ENCODE measurements around the gene PDE11A. TPM values are rescaled to one million over a fixed set of nuclear protein-coding genes. Genes with fewer than 3 reads are reported as not detected.

PDE11A gene
- total RNA-seq, 4 donors from 2014 or later: under 0.01 to 0.58 (median under 0.01) TPM; not detected in 1

DNA sequence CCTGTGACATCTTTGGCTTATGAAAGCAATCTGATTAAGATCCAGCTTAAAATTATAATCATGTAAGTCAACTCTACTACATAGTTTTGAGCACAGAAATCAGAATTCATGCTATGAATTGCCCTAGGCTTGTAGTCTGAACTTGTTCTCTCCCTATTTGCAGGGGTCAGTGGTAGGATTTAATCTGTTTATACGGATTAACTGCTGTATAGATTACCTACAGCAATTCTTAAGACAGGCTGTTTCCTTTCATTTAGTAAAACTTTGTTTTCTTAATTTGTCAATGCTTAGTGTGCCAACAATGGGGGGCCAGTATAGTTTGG is 287.9 kb downstream of the PDE11A start:
- no peaks in the 10 kb centered on the region for H3K27me3 ChIP-seq
- H3K36me3 ChIP-seq: no peaks in the 10 kb centered on the region
- no peak for DNase-seq (ENCODE audit: extremely low spot score)
- peaks cover 0 to 5% (median 2%) of the 10 kb centered on the region in 4 donors for H3K4me1 ChIP-seq
- H3K9me3 ChIP-seq: no peaks in the 10 kb centered on the region
- no peak overlapping the region for H3K4me3 ChIP-seq
- intact Hi-C loops (cut with DNase I): no loop called here
- 64% methylated on average over 1 of the region's 1 CpG for WGBS
- H3K27ac ChIP-seq (replicated peaks in 1 of 4): no peak overlapping the region
- TF ChIP-seq EP300 (IDR thresholded peaks at IDR 0.05): no peak
- TF ChIP-seq POLR2AphosphoS5 (IDR thresholded peaks at IDR 0.05): no peak
- TF ChIP-seq POLR2A (IDR thresholded peaks at IDR 0.05; ENCODE audit: low read depth): no peak
- TF ChIP-seq, protein P1, sequence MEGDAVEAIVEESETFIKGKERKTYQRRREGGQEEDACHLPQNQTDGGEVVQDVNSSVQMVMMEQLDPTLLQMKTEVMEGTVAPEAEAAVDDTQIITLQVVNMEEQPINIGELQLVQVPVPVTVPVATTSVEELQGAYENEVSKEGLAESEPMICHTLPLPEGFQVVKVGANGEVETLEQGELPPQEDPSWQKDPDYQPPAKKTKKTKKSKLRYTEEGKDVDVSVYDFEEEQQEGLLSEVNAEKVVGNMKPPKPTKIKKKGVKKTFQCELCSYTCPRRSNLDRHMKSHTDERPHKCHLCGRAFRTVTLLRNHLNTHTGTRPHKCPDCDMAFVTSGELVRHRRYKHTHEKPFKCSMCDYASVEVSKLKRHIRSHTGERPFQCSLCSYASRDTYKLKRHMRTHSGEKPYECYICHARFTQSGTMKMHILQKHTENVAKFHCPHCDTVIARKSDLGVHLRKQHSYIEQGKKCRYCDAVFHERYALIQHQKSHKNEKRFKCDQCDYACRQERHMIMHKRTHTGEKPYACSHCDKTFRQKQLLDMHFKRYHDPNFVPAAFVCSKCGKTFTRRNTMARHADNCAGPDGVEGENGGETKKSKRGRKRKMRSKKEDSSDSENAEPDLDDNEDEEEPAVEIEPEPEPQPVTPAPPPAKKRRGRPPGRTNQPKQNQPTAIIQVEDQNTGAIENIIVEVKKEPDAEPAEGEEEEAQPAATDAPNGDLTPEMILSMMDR (IDR thresholded peaks at IDR 0.05): no peak

DNA sequence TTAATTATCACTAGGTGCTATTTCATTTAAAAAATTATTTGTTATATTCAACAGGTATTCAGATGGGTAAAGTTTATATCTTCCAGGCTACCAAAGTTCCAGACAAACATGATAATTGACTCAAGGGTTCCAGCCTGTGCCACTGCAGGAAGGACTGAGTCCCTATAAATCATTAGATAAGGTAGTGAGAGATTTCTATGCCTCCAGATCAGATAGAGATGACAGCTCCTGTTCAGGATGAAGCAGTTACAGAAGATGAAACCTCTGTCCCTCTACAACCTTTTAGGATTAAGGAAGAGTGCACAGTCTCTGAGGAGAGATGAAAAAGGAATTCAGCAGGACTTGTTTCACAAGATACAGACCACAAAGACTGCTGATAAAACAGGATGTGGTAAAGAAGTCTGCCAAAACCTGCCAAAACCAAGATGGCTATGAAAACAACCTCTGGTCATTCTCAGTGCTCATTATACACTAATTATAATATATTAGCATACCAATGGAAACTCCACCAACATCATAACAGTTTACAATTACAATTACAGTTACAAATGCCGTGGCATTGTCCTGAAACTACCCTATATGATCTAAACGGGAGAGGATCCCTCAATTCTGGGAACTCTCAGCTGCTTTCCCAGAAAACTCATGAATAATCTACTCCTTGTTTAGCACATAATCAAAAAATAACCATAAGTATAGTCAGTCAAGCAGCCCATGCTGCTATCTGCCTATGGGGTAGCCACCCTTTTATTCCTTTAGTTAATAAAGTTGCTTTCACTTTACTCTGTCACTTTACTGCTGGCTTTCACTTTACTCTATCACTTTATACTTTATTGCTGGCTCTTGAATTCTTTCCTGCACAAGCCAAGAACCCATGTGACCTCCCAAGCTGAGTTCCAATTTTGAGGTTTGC is 288.5 kb downstream of the PDE11A start:
- WGBS: 86% methylated on average over 2 of the region's 2 CpGs
- no peak for DNase-seq (ENCODE audit: extremely low spot score)
- Histone ChIP-seq H3K27ac (replicated peaks in 1 of 4) (no peak overlapping the region), H3K4me3 (no peak overlapping the region), H3K27me3 (no peaks in the 10 kb centered on the region), H3K36me3 (no peaks in the 10 kb centered on the region), H3K9me3 (no peaks in the 10 kb centered on the region), H3K4me1 (peaks cover 0 to 5% (median 2%) of the 10 kb centered on the region in 4 donors)
- TF ChIP-seq, protein P1 (IDR thresholded peaks at IDR 0.05): no peak
- TF ChIP-seq POLR2A (IDR thresholded peaks at IDR 0.05; ENCODE audit: low read depth): no peak
- TF ChIP-seq POLR2AphosphoS5 (IDR thresholded peaks at IDR 0.05): no peak
- no peak for TF ChIP-seq EP300 (IDR thresholded peaks at IDR 0.05)
- intact Hi-C loops (cut with DNase I): no loop called here

DNA sequence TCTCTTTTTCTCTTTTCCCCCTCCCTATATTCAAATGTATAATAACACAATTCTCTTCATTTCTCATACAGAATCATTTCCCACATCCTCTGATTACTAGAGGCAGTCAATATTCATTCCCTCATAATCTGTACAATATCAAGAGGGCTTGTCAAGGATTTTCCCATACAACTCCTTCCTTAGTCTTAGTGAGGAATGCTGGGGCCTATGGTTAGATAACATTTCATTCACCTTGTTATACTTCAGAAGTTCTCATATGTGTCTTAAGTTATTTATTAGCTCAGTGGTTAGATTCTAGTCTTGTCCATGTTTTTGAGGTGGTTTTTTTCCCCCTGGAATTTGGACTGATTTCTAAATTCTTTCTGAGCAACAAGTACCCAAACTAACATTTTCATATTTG is 289.5 kb downstream of the PDE11A start:
- H3K4me1 ChIP-seq: peaks cover 0 to 5% (median 2%) of the 10 kb centered on the region in 4 donors
- TF ChIP-seq EP300 (IDR thresholded peaks at IDR 0.05) (no peak), POLR2A (IDR thresholded peaks at IDR 0.05; ENCODE audit: low read depth) (no peak), POLR2AphosphoS5 (IDR thresholded peaks at IDR 0.05) (no peak)
- TF ChIP-seq, protein P1 (IDR thresholded peaks at IDR 0.05): no peak
- no peak overlapping the region for H3K4me3 ChIP-seq
- no peaks in the 10 kb centered on the region for H3K9me3 ChIP-seq
- intact Hi-C loops (cut with DNase I): no loop called here
- H3K27me3 ChIP-seq: no peaks in the 10 kb centered on the region
- H3K36me3 ChIP-seq: no peaks in the 10 kb centered on the region
- H3K27ac ChIP-seq (replicated peaks in 1 of 4): no peak overlapping the region
- DNase-seq (ENCODE audit: extremely low spot score): no peak

DNA sequence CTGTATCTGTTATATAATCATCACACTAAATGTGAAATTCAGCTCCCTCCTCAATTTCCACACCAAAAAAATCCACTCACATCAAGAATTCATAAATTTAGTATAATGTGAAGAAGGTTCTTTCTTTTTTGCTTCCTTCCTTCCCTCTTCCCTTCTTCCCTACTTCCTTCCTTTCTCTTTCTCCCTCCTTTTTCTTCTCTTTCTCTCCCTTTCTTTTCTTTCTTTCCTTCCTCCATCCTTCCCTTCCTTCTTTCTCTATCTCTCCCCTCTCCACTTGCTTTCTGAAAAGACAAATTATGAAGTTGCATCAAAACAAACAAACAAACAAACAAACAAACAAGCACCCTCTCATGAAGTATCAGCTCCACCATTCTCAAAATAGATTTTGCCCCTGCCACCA is 290.0 kb downstream of the PDE11A start:
- intact Hi-C loops (cut with DNase I): no loop called here
- peaks cover 0 to 5% (median 2%) of the 10 kb centered on the region in 4 donors for H3K4me1 ChIP-seq
- H3K27me3 ChIP-seq: no peaks in the 10 kb centered on the region
- TF ChIP-seq POLR2A (IDR thresholded peaks at IDR 0.05; ENCODE audit: low read depth) (no peak), EP300 (IDR thresholded peaks at IDR 0.05) (no peak), POLR2AphosphoS5 (IDR thresholded peaks at IDR 0.05) (no peak)
- TF ChIP-seq, protein P1 (IDR thresholded peaks at IDR 0.05): no peak
- no peak overlapping the region for H3K27ac ChIP-seq (replicated peaks in 1 of 4)
- no peaks in the 10 kb centered on the region for H3K9me3 ChIP-seq
- no peak overlapping the region for H3K4me3 ChIP-seq
- no peaks in the 10 kb centered on the region for H3K36me3 ChIP-seq
- DNase-seq (ENCODE audit: extremely low spot score): no peak
